Uterus (tissue), 4 donors: ENCODE measurements around the gene OR6K3. TPM values are rescaled to one million over a fixed set of nuclear protein-coding genes. Genes with fewer than 3 reads are reported as not detected.
"Not testable (repeated sequence)": the region's sequence is repeated elsewhere in the genome, so short reads cannot be mapped to it uniquely, and the experiment has no call there.

ENCODE experiments used
- DNase-seq, 2 donors: peaks; one replicate each; pipeline ENCODE4 v3.0.0-alpha.2; 2019 to 2020
- H3K27ac ChIP-seq, 2 donors: fragments of 200-600 bp; sonication (generic); 1 replicate in 1 of 2; 2 replicates in 1 of 2; pipeline ENCODE4 v1.5.1; 2016 to 2018
- H3K27me3 ChIP-seq, 2 donors: fragments of 200-600 bp; sonication (generic); one replicate each; pipeline ENCODE4 v1.5.1; 2018 to 2019; ENCODE audit warnings: control low read depth in 1 of 2
- H3K36me3 ChIP-seq, 2 donors: fragments of 200-600 bp; sonication (generic); one replicate each; pipeline ENCODE4 v1.5.1; 2019; ENCODE audit warnings: control low read depth in 1 of 2
- H3K4me1 ChIP-seq, 2 donors: fragments of 200-600 bp; sonication (generic); one replicate each; pipeline ENCODE4 v1.5.1; 2018 to 2019; ENCODE audit warnings: control low read depth in 1 of 2
- H3K4me3 ChIP-seq, 2 donors: fragments of 200-600 bp; sonication (generic); 1 replicate in 1 of 2; 2 replicates in 1 of 2; pipeline ENCODE4 v1.5.1; 2018 to 2019; ENCODE audit warnings: mild to moderate bottlenecking in 1 of 2
- H3K9me3 ChIP-seq, 2 donors: fragments of 200-600 bp; sonication (generic); one replicate each; pipeline ENCODE4 v1.5.1; 2019; ENCODE audit warnings: control low read depth in 1 of 2
- CTCF ChIP-seq, 4 experiments: fragments of 200-600 bp in 2 of 4; fragments of 450-650 bp in 2 of 4; sonication (generic) in 2 of 4; IDR thresholded peaks; one replicate each; pipeline ENCODE4 v1.5.1; 2016 to 2019; ENCODE audit warnings: antibody characterized with exemption in 4 of 4, mild to moderate bottlenecking in 2 of 4, moderate library complexity in 1 of 4
- POLR2A ChIP-seq, 2 donors: fragments of 450-650 bp; IDR thresholded peaks; one replicate each; pipeline ENCODE4 v1.6.1; 2016; ENCODE audit warnings: antibody characterized with exemption in 2 of 2, mild to moderate bottlenecking in 1 of 2, moderate library complexity in 1 of 2
- intact Hi-C: fragments of 100-400 bp; cut with DNase I; formaldehyde crosslinking; loops from one replicate; pipeline ENCODE4 v1.15.1; 2023; ENCODE audit warnings: low total_unique reads
- total RNA-seq, 4 donors: library from RNA; depleted of rRNA in 3 of 4; stranded (reverse); fragments of >200 nt in 3 of 4; gene quantifications; one replicate each; pipeline versions ENCODE4 v1.1.0 to v1.2.4, GENCODE V29; 2014 to 2023
- donor health status: DM: yes; HTN: yes; CAD: no.

Gene OR6K3
- total RNA-seq, 4 donors from 2014 or later: not detected

DNA sequence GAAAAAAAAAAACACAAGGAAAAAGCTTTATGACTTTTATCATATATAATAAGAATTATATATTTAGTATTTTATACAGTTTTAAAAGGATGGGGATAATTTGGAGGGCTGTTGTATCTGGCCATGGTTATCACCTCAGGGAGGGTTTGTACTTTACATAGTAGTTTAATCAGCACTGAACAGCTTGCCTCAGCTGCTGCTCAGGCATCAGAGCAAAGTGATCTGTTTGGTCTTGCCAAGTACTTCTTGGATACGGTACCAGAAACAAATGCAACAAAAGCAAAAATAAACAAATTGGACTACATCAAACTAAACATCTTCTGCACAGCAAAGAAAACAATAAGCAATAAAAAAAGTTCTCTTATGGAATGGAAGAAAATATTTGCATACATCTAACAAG, 31.4 kb downstream of the OR6K3 start:
- intact Hi-C loops: no loop called here

GRCh38 chr1:158688343-158688742, 32.2 kb downstream of the OR6K3 start:
- H3K4me3 ChIP-seq, H3K27me3 ChIP-seq, H3K9me3 ChIP-seq, H3K27ac ChIP-seq, DNase-seq, intact Hi-C loops, H3K4me1 ChIP-seq, H3K36me3 ChIP-seq: not testable (repeated sequence)

More for the DNA sequence above, 31.4 kb downstream of the OR6K3 start:
- H3K27me3 ChIP-seq: no peaks in the 10 kb centered on the region
- H3K4me3 ChIP-seq: no peak overlapping the region
- TF ChIP-seq POLR2A (IDR thresholded peaks at IDR 0.05) (no peak), CTCF (IDR thresholded peaks at IDR 0.05) (no peak)
- no peak overlapping the region for H3K27ac ChIP-seq
- no peaks in the 10 kb centered on the region for H3K36me3 ChIP-seq
- no peak for DNase-seq
- no peaks in the 10 kb centered on the region for H3K9me3 ChIP-seq
- no peaks in the 10 kb centered on the region for H3K4me1 ChIP-seq

DNA sequence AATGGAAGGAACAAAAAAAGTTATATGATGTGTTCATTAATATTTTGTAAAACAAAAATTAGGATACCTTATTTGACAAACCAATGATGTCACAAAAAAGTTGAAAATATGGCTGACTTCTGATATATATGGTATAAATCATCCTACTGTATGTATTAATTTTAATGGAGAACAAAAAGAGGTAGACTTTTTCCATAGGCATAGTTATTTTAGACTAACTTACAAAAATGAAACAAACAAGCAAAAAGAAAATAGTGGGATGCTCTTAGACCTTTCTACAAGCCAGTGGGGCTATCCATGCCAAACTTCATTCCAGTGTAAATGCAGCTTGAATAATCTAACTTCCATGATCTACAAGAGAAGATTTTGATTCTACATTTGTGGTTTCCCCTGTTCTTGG, 33.5 kb downstream of the OR6K3 start:
- intact Hi-C loops: no loop called here

GRCh38 chr1:158686111-158687009, 34.2 kb downstream of the OR6K3 start, which contains the start of gene SPTA1:
SPTA1 (minus strand) TSS chr1:158686715; CDS start chr1:158686517, 198 bp downstream.
- no peak within 1 kb of the TSS for H3K27ac ChIP-seq
- no peaks in the 10 kb centered on the region for H3K27me3 ChIP-seq
- H3K9me3 ChIP-seq: no peaks in the 10 kb centered on the region
- H3K4me1 ChIP-seq: no peaks in the 10 kb centered on the region
- TF ChIP-seq CTCF (IDR thresholded peaks at IDR 0.05) (no peak), POLR2A (IDR thresholded peaks at IDR 0.05) (no peak)
- intact Hi-C loops: no loop called here
- no peaks in the 10 kb centered on the region for H3K36me3 ChIP-seq
- no peak within 1 kb of the TSS for H3K4me3 ChIP-seq
- DNase-seq: no peak

More for the DNA sequence above, 33.5 kb downstream of the OR6K3 start:
- Histone ChIP-seq H3K4me1 (no peaks in the 10 kb centered on the region), H3K4me3 (no peak overlapping the region), H3K27me3 (no peaks in the 10 kb centered on the region), H3K36me3 (no peaks in the 10 kb centered on the region), H3K9me3 (no peaks in the 10 kb centered on the region), H3K27ac (no peak overlapping the region)
- no peak for DNase-seq
- TF ChIP-seq CTCF (IDR thresholded peaks at IDR 0.05) (no peak), POLR2A (IDR thresholded peaks at IDR 0.05) (no peak)

DNA sequence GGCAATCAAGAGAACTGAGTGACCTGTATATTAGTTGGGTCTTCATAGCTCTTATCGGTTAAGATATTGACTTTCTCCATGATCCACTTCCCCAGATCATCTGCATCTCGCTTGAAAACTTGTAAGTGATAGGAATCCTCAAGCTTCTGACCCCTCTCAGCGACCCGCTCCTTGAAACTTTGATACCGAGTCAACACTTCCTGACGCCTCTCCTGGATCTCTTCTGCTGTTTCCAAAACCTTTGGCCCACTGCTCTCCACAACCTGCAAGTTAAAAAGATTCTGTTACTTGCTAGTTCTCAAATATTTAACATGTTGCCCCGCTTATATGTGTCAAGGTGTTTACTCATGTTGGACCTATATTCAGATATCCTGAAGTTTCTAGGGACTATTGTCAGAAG, 35.4 kb downstream of the OR6K3 start:
- TF ChIP-seq CTCF (IDR thresholded peaks at IDR 0.05) (no peak), POLR2A (IDR thresholded peaks at IDR 0.05) (no peak)
- Histone ChIP-seq H3K36me3 (no peaks in the 10 kb centered on the region), H3K27ac (no peak overlapping the region), H3K4me3 (no peak overlapping the region), H3K9me3 (no peaks in the 10 kb centered on the region), H3K27me3 (no peaks in the 10 kb centered on the region), H3K4me1 (no peaks in the 10 kb centered on the region)
- intact Hi-C loops: no loop called here
- DNase-seq: no peak
